HepG2 (cell line): ENCODE results near the gene ART5. TPM values are rescaled to one million over a fixed set of nuclear protein-coding genes. Genes with fewer than 3 reads are reported as not detected.

Experiments used
- ATAC-seq: fragments of 200-7000 bp; cut with Tn5 transposase; 3 replicates; pipeline ENCODE4 v1.9.1; 2020; ENCODE audit warnings: mild to moderate bottlenecking, moderate library complexity
- BruUV-seq: library from RNA; stranded (reverse); fragments of 400-500 nt; replicated peaks from 2 replicates; lab custom pipeline; 2021; lab: Mats Ljungman, UMichigan
- CTCF ChIA-PET: fragments of 300-600 bp; formaldehyde crosslinking; extraction: SDS; loops from one replicate; lab custom pipeline; 2021; ENCODE audit warnings: low total read pairs, inconsistent platforms, low intra/inter-chr PET ratio; lab: Yijun Ruan, JAX
- POLR2A ChIA-PET: fragments of 350-600 bp; sonication (Branson Sonifier 250); formaldehyde crosslinking; loops from one replicate; lab custom pipeline; 2020; ENCODE audit warnings: antibody characterized with exemption, inconsistent platforms; lab: Yijun Ruan, JAX
- DNase-seq: peaks from one replicate; pipeline ENCODE4 v3.0.0-alpha.2; 2015; ENCODE audit warnings: low spot score
- FAIRE-seq: peaks from 3 replicates; lab custom pipeline; 2011; peaks lifted over from hg19 to GRCh38; lab: Jason Lieb, UNC
- H2AFZ ChIP-seq: one replicate; pipeline ENCODE4 v1.6.1; 2011; ENCODE audit warnings: low read length, inconsistent platforms
- H3K27ac ChIP-seq: fragments of 300-600 bp; 3 replicates; pipeline ENCODE4 v1.8.0; 2011; ENCODE audit warnings: mixed run types, mild to moderate bottlenecking, mixed read lengths, low read length, inconsistent platforms; ENCODE audit not compliant: insufficient read depth; ENCODE audit errors: extremely low read length
- H3K27me3 ChIP-seq, 2 experiments: fragments of 200-600 bp in 1 of 2; 2 replicates in 1 of 2; 3 replicates in 1 of 2; pipeline versions ENCODE4 v1.6.0 to v1.8.0; 2011; ENCODE audit warnings: low read length in 2 of 2, mild to moderate bottlenecking in 2 of 2, moderate library complexity in 2 of 2, inconsistent platforms in 1 of 2; ENCODE audit not compliant: insufficient read depth in 2 of 2, control insufficient read depth in 1 of 2
- H3K36me3 ChIP-seq, 2 experiments: fragments of 200-600 bp in 1 of 2; replicated peaks in 1 of 2; 2 replicates in 1 of 2; 3 replicates in 1 of 2; pipeline versions ENCODE4 v1.5.1 to v1.8.0; 2011; ENCODE audit warnings: low read length in 2 of 2, inconsistent platforms in 1 of 2; ENCODE audit not compliant: insufficient read depth in 2 of 2, control insufficient read depth in 1 of 2
- H3K4me1 ChIP-seq: 2 replicates; pipeline ENCODE4 v1.5.1; 2012; ENCODE audit warnings: low read length, inconsistent platforms; ENCODE audit not compliant: insufficient read depth
- H3K4me2 ChIP-seq: 2 replicates; pipeline ENCODE4 v1.6.0; 2011; ENCODE audit warnings: low read depth, low read length, inconsistent platforms
- H3K4me3 ChIP-seq, 3 experiments: fragments of 200-600 bp in 1 of 3; sonication (generic), shearing (Covaris generic) in 1 of 3; replicated peaks in 1 of 3; 2 replicates each; pipeline ENCODE4 v1.5.1; 2011 to 2016; ENCODE audit warnings: low read length in 3 of 3, inconsistent platforms in 2 of 3, low read depth in 2 of 3, mild to moderate bottlenecking in 2 of 3, control low read depth in 1 of 3, mixed read lengths in 1 of 3; ENCODE audit not compliant: insufficient read depth in 1 of 3
- H3K79me2 ChIP-seq: one replicate; pipeline ENCODE4 v1.6.1; 2011; ENCODE audit warnings: low read length, inconsistent platforms; ENCODE audit not compliant: insufficient read depth
- H3K9ac ChIP-seq: 2 replicates; pipeline ENCODE4 v1.6.0; 2011; ENCODE audit warnings: mild to moderate bottlenecking, low read depth, low read length, inconsistent platforms; ENCODE audit not compliant: insufficient read depth
- H3K9me3 ChIP-seq: 2 replicates; pipeline ENCODE4 v1.5.1; 2012; ENCODE audit warnings: mild to moderate bottlenecking, low read length
- H4K20me1 ChIP-seq: 2 replicates; pipeline ENCODE4 v1.6.0; 2011; ENCODE audit warnings: inconsistent platforms, mild to moderate bottlenecking, low read length, moderate library complexity; ENCODE audit not compliant: insufficient read depth
- FOXA1 ChIP-seq, 2 experiments: fragments of 450-650 bp in 1 of 2; sonication (generic) in 1 of 2; formaldehyde crosslinking in 1 of 2; IDR thresholded peaks; 2 replicates each; pipeline versions ENCODE4 v1.4.0 to v1.6.1; 2016 to 2020; ENCODE audit warnings: missing genetic modification reagents in 1 of 2
- FOXC1 ChIP-seq: sonication (generic); formaldehyde crosslinking; IDR thresholded peaks from 2 replicates; pipeline ENCODE4 v1.8.0; 2022; ENCODE audit warnings: mild to moderate bottlenecking, missing genetic modification reagents, borderline replicate concordance
- HOXA7 ChIP-seq: sonication (generic); formaldehyde crosslinking; IDR thresholded peaks from 2 replicates; pipeline ENCODE4 v1.8.1; 2022; ENCODE audit warnings: mild to moderate bottlenecking, missing genetic modification reagents, moderate library complexity
- MTF2 ChIP-seq: sonication (generic); formaldehyde crosslinking; IDR thresholded peaks from 2 replicates; pipeline ENCODE4 v1.5.0; 2020; ENCODE audit warnings: missing genetic modification reagents, borderline replicate concordance
- SP5 ChIP-seq: IDR thresholded peaks from 2 replicates; pipeline ENCODE4 v1.6.1; 2016; ENCODE audit warnings: low read depth, borderline replicate concordance
- ZNF451 ChIP-seq: sonication (generic); formaldehyde crosslinking; IDR thresholded peaks from 2 replicates; pipeline ENCODE4 v1.5.0; 2020; ENCODE audit warnings: mild to moderate bottlenecking, missing genetic modification reagents
- ZNF558 ChIP-seq: sonication (generic); formaldehyde crosslinking; IDR thresholded peaks from 2 replicates; pipeline ENCODE4 v1.9.0; 2022; ENCODE audit warnings: mild to moderate bottlenecking, missing genetic modification reagents, borderline replicate concordance
- ZNF772 ChIP-seq: sonication (generic); formaldehyde crosslinking; IDR thresholded peaks from 2 replicates; pipeline ENCODE4 v1.5.0; 2020; ENCODE audit warnings: mild to moderate bottlenecking, missing genetic modification reagents
- WGBS: methylation state at CpG from one replicate; pipeline ENCODE4 v1.1.6; 2017; ENCODE audit warnings: low lambda C conversion rate; 5-methylcytosine and 5-hydroxymethylcytosine counted together
- in situ Hi-C: cut with HindIII; loops from 2 replicates; pipeline ENCODE4 v1.10.0; 2017; ENCODE audit warnings: low pct_unique_long_range_greater_than_20kb; ENCODE audit not compliant: extremely low pct_ligation_motif_present
- intact Hi-C: fragments of 100-400 bp; cut with micrococcal nuclease; formaldehyde crosslinking; loops from one replicate; pipeline ENCODE4 v1.10.0; 2022; ENCODE audit not compliant: unreplicated experiment
- polyA plus RNA-seq, 8 experiments: library from polyadenylated mRNA; depleted of rRNA in 3 of 8; stranded (reverse) in 7 of 8; unstranded in 1 of 8; fragments of >200 nt; fragmentation: Illumina TruSeq in 4 of 8; extraction: Trizol in 4 of 8; gene quantifications; 2 replicates each; pipeline versions ENCODE4 v1.2.1 to v1.2.3, GENCODE V29; 2011 to 2016; ENCODE audit warnings: low read depth in 4 of 8, missing spikeins in 1 of 8, mixed read lengths in 1 of 8; ENCODE audit not compliant: insufficient read depth in 1 of 8
- total RNA-seq, 5 experiments: library from RNA; depleted of rRNA; stranded (reverse); fragments of >200 nt; fragmentation: Illumina TruSeq; extraction: Trizol; gene quantifications; 2 replicates each; pipeline ENCODE4 v1.2.3, GENCODE V29; 2016; ENCODE audit warnings: low read depth in 1 of 5
- TF ChIP-seq, protein P1 (sequence below): sonication (generic); formaldehyde crosslinking; IDR thresholded peaks from 2 replicates; pipeline ENCODE4 v1.4.0; 2020; ENCODE audit warnings: mild to moderate bottlenecking, missing genetic modification reagents
- TF ChIP-seq, protein P2 (sequence below): sonication (generic); formaldehyde crosslinking; IDR thresholded peaks from 2 replicates; pipeline ENCODE4 v1.8.1; 2023; ENCODE audit warnings: mild to moderate bottlenecking, missing genetic modification reagents, borderline replicate concordance
- TF ChIP-seq, protein P3 (sequence below): sonication (generic); formaldehyde crosslinking; IDR thresholded peaks from 2 replicates; pipeline ENCODE4 v1.4.0; 2020; ENCODE audit warnings: missing genetic modification reagents, low read depth, mild to moderate bottlenecking, borderline replicate concordance

The ART5 gene
- total and polyA plus RNA-seq, 2 of the 13 experiments (the other 11 are each of a cell fraction or from before 2014, with no cell fraction given) = 0.55 to 0.93 TPM

DNA sequence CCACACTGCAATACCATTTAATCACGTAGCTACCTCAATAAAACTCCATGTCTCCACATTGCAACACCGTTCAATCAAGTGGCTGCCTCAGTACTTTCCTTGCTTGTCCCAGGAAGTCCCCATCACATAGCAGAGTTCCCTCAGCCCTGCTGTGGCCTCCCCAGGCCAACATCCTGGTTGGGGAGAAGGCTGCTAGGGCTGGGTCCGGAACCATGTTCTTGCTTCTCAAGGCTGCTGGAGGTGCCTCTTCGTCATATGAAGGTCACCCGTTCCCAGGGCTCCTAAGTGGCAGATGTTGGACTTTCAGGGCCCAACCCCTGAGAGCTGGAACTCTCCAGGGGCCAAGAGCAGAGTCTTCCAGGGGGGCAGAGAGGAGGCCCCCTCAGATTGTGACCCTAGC is 3.3 kb downstream of the ART5 start (continued):
- TF ChIP-seq, protein P1, sequence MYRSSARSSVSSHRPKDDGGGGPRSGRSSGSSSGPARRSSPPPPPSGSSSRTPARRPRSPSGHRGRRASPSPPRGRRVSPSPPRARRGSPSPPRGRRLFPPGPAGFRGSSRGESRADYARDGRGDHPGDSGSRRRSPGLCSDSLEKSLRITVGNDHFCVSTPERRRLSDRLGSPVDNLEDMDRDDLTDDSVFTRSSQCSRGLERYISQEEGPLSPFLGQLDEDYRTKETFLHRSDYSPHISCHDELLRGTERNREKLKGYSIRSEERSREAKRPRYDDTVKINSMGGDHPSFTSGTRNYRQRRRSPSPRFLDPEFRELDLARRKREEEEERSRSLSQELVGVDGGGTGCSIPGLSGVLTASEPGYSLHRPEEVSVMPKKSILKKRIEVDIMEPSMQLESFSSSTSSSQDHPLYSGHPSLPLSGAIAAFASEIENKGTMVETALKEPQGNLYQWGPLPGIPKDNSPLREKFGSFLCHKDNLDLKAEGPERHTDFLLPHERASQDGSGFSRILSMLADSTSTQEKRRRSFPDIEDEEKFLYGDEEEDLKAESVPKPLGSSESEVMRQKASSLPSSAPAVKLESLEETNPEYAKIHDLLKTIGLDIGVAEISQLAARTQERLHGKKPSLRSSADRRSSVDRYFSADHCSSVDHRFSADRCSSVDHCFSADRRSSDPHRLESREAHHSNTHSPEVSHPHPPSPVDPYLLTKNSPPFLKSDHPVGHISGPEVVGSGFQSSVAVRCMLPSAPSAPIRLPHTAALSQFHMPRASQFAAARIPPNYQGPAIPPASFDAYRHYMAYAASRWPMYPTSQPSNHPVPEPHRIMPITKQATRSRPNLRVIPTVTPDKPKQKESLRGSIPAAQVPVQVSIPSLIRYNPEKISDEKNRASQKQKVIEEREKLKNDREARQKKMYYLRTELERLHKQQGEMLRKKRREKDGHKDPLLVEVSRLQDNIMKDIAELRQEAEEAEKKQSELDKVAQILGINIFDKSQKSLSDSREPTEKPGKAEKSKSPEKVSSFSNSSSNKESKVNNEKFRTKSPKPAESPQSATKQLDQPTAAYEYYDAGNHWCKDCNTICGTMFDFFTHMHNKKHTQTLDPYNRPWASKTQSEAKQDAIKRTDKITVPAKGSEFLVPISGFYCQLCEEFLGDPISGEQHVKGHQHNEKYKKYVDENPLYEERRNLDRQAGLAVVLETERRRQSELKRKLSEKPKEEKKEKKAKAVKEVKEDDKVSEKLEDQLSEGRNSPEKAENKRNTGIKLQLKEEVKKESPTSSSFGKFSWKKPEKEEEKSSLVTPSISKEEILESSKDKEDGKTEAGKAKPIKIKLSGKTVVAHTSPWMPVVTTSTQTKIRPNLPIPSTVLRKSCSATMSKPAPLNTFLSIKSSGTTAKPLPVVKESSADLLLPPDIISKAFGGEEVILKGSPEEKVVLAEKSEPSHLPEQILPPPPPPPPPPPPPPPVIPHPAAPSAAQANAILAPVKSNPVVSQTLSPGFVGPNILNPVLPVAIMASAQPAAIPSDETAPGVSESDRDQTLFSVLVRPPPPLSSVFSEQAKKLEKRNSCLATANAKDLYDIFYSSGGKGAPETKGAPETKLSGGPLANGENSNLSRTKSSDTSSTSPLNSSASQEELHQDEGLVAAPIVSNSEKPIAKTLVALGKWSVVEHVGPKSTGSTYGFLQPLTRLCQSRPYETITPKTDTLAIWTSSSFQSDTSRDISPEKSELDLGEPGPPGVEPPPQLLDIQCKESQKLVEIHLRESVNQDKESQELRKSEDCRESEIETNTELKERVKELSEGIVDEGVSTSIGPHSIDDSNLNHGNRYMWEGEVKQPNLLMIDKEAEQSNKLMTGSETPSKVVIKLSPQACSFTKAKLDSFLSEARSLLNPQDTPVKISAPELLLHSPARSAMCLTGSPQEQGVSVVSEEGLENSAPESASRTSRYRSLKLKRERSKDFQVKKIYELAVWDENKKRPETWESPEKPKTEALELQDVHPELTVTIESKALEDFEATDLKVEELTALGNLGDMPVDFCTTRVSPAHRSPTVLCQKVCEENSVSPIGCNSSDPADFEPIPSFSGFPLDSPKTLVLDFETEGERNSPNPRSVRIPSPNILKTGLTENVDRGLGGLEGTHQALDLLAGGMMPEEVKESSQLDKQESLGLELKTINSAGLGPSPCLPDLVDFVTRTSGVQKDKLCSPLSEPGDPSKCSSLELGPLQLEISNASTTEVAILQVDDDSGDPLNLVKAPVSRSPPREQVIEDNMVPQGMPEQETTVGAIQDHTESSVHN (CRISPR knock-in tag) = no peak
- TF ChIP-seq, protein P2, sequence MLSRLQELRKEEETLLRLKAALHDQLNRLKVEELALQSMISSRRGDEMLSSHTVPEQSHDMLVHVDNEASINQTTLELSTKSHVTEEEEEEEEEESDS (CRISPR knock-in tag) = no peak
- no peak for TF ChIP-seq ZNF451 (CRISPR knock-in tag)
- TF ChIP-seq MTF2 (CRISPR knock-in tag) = no peak

- H3K27me3 ChIP-seq = peaks cover 4 to 42% of the 10 kb centered on the region in 2 experiments; a peak in 4 of 5 replicates
- no peak overlapping the region for H3K4me2 ChIP-seq
- no peaks in the 10 kb centered on the region for H3K4me1 ChIP-seq
- FAIRE-seq (no peak), ATAC-seq (no peak), DNase-seq (no peak)
- H2AFZ ChIP-seq = no peak overlapping the region
- intact Hi-C loops (no loop called here), in situ Hi-C loops (no loop called here)
- 40% methylated on average over 6 of the region's 13 CpGs for WGBS
- TF ChIP-seq, protein P3, sequence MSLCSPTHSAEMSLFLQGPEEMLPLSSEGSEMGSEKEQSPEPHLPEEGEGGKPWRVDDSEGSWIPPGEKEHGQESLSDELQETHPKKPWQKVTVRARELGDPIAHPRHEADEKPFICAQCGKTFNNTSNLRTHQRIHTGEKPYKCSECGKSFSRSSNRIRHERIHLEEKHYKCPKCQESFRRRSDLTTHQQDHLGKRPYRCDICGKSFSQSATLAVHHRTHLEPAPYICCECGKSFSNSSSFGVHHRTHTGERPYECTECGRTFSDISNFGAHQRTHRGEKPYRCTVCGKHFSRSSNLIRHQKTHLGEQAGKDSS (CRISPR knock-in tag) = no peak
- TF ChIP-seq SP5 (CRISPR knock-in tag) (no peak), ZNF772 (no peak), HOXA7 (CRISPR knock-in tag) (no peak), FOXC1 (CRISPR knock-in tag) (no peak), ZNF558 (no peak), FOXA1 (IDR thresholded peaks at IDR 0.05) (no peak), FOXA1 (CRISPR knock-in tag; IDR thresholded peaks at IDR 0.05) (no peak)
- no peak overlapping the region for H3K27ac ChIP-seq
- ChIA-PET POLR2A (no interaction called here), CTCF (no interaction called here)
- no peak overlapping the region for H3K9ac ChIP-seq
- no peaks in the 10 kb centered on the region for H3K9me3 ChIP-seq
- no peaks in the 10 kb centered on the region; the same call in 1 of the 2 replicates for H4K20me1 ChIP-seq
- no peaks in the 10 kb centered on the region for H3K79me2 ChIP-seq
- no peak overlapping the region for H3K4me3 ChIP-seq
- no TSS peak for BruUV-seq
- no peaks in the 10 kb centered on the region for H3K36me3 ChIP-seq
Observed at GRCh38 chr11:3637201-3637600, 4.6 kb downstream of the ART5 start.
